Ascending aorta (tissue), 2 donors: Measurements from ENCODE around the gene FNBP1L. TPM values are rescaled to one million over a fixed set of nuclear protein-coding genes. Genes with fewer than 3 reads are reported as not detected.

Source experiments
- DNase-seq, 2 donors: peaks; one replicate each; pipeline ENCODE4 v3.0.0-alpha.2; 2019; ENCODE audit warnings: low spot score in 2 of 2
- H3K27ac ChIP-seq, 2 donors: fragments of 200-600 bp; sonication (generic); one replicate each; pipeline ENCODE4 v1.5.1; 2016 to 2017; ENCODE audit warnings: mild to moderate bottlenecking in 1 of 2
- H3K27me3 ChIP-seq: fragments of 200-600 bp; sonication (generic); one replicate; pipeline ENCODE4 v1.5.1; 2017
- H3K36me3 ChIP-seq, 2 donors: fragments of 200-600 bp; sonication (generic); one replicate each; pipeline ENCODE4 v1.5.1; 2016
- H3K4me1 ChIP-seq, 2 donors: fragments of 200-600 bp; sonication (generic); one replicate each; pipeline ENCODE4 v1.5.1; 2016 to 2017; ENCODE audit warnings: mild to moderate bottlenecking in 1 of 2
- H3K4me3 ChIP-seq, 2 donors: fragments of 200-600 bp; sonication (generic); one replicate each; pipeline ENCODE4 v1.5.1; 2016 to 2017; ENCODE audit warnings: mild to moderate bottlenecking in 1 of 2
- H3K9me3 ChIP-seq, 2 donors: fragments of 200-600 bp; sonication (generic); one replicate each; pipeline ENCODE4 v1.5.1; 2016
- CTCF ChIP-seq, 3 experiments: fragments of 200-600 bp in 2 of 3; fragments of 450-650 bp in 1 of 3; sonication (generic) in 2 of 3; IDR thresholded peaks; one replicate each; pipeline ENCODE4 v1.5.1; 2016 to 2019; ENCODE audit warnings: antibody characterized with exemption in 3 of 3, mild to moderate bottlenecking in 1 of 3, moderate library complexity in 1 of 3
- intact Hi-C: fragments of 100-400 bp; cut with DNase I; formaldehyde crosslinking; loops from one replicate; pipeline ENCODE4 v1.15.1; 2023
- total RNA-seq: library from RNA; depleted of rRNA; stranded (reverse); fragments of >200 nt; gene quantifications from one replicate; pipeline ENCODE4 v1.1.0, GENCODE V29; 2016

Gene FNBP1L
- total RNA-seq, 1 donor from 2014 or later = 12.6 TPM

DNA sequence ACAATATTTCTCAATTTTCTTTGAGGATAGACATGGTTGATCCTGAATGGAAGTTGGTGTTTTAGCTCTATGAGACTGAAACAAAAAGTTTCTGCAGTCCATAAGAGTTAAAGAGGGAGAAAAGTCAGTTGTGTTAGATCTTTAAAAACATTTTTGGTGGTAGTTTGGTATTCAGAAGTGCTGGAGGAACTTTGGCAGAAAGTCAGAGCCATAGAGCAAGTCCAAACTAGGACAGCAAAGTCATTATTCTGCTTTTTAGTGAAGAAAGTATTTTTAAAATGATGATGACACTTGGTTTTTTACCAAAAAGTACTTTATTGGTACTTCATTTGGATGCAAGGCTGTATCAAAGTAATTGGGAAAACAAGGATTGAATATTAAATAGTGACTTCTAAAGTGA is 41.8 kb downstream of the FNBP1L start:
- no peaks in the 10 kb centered on the region for H3K36me3 ChIP-seq
- DNase-seq = no peak
- no peak overlapping the region for H3K27ac ChIP-seq
- intact Hi-C loops = no loop called here
- H3K4me1 ChIP-seq = peaks cover 0 to 7% of the 10 kb centered on the region in 2 donors
- H3K4me3 ChIP-seq = no peak overlapping the region
- no peaks in the 10 kb centered on the region for H3K9me3 ChIP-seq
- H3K27me3 ChIP-seq = no peaks in the 10 kb centered on the region
- TF ChIP-seq CTCF (IDR thresholded peaks at IDR 0.05) = no peak

DNA sequence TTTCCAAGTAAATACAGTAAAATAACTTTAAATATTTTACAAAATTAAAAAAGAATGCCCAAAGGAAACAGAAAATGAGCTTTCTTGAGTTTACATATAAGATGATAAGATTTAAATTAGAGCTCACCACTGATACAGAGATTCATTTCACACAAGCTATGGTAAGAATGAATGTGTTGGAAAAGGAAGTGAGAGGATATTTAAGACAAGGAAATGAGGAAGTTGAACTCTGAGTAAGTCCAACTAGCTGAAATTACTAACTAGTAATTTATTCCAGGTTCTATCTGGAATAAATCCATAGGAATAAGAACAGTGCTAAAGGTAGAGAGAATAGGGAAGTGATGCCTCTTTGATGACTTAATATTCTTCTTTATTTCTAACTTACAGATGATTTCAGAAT is 42.4 kb downstream of the FNBP1L start:
- TF ChIP-seq CTCF (IDR thresholded peaks at IDR 0.05) = no peak
- intact Hi-C loops = no loop called here

DNA sequence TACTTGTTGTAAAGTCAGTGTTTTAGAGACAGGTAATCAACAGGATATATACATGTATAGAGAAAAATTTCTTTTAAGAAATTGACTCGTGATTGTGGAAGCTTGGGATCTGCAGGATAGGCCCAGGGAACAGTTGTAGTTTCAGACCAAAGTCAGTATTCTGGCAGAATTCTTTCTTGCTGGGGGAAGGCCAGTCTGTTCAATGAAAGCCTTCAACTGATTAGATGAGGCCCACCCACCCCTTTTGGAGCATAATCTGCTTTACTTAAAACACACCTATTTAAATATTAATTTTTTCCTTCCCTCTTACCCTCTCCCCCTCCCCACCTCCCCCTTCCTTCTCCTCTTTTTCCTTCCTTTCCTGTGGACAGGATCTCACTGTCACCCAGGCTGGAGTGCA is 48.0 kb downstream of the FNBP1L start:
- TF ChIP-seq CTCF (IDR thresholded peaks at IDR 0.05) = no peak
- Histone ChIP-seq H3K4me1 (no peaks in the 10 kb centered on the region), H3K36me3 (peaks cover 0 to 6% of the 10 kb centered on the region in 2 donors), H3K9me3 (no peaks in the 10 kb centered on the region), H3K27ac (no peak overlapping the region), H3K27me3 (no peaks in the 10 kb centered on the region), H3K4me3 (no peak overlapping the region)
- intact Hi-C loops = no loop called here
- DNase-seq = no peak

More for the DNA sequence above, 42.4 kb downstream of the FNBP1L start:
- Histone ChIP-seq H3K27me3 (no peaks in the 10 kb centered on the region), H3K27ac (no peak overlapping the region), H3K4me3 (no peak overlapping the region), H3K4me1 (peaks cover 0 to 7% of the 10 kb centered on the region in 2 donors), H3K9me3 (no peaks in the 10 kb centered on the region), H3K36me3 (no peaks in the 10 kb centered on the region)
- no peak for DNase-seq

GRCh38 chr1:93496520-93496919 is 48.6 kb downstream of the FNBP1L start:
- no peak for DNase-seq
- no peak overlapping the region for H3K27ac ChIP-seq
- no peak for TF ChIP-seq CTCF (IDR thresholded peaks at IDR 0.05)
- no peak overlapping the region for H3K4me3 ChIP-seq
- no peaks in the 10 kb centered on the region for H3K4me1 ChIP-seq
- peaks cover 0 to 12% of the 10 kb centered on the region in 2 donors for H3K36me3 ChIP-seq
- intact Hi-C loops = no loop called here
- H3K27me3 ChIP-seq = no peaks in the 10 kb centered on the region
- no peaks in the 10 kb centered on the region for H3K9me3 ChIP-seq

GRCh38 chr1:93499075-93499474 is 51.2 kb downstream of the FNBP1L start:
- intact Hi-C loops = no loop called here
- DNase-seq = no peak

More at GRCh38 chr1:93499075-93499474, 51.2 kb downstream of the FNBP1L start:
- no peaks in the 10 kb centered on the region for H3K27me3 ChIP-seq
- no peaks in the 10 kb centered on the region for H3K4me1 ChIP-seq
- no peak overlapping the region for H3K4me3 ChIP-seq
- no peak overlapping the region for H3K27ac ChIP-seq
- no peaks in the 10 kb centered on the region for H3K9me3 ChIP-seq
- H3K36me3 ChIP-seq = peaks cover 0 to 12% of the 10 kb centered on the region in 2 donors
- TF ChIP-seq CTCF (IDR thresholded peaks at IDR 0.05) = no peak
